Spleen (tissue), 7 donors: ENCODE results near the gene BHMT.

Experiments used
- CTCF ChIP-seq, 11 experiments: fragments of 200-600 bp in 7 of 11; fragments of 450-650 bp in 4 of 11; sonication (generic) in 4 of 11; IDR thresholded peaks in 8 of 11; conservative IDR thresholded peaks in 3 of 11; 1 replicate in 7 of 11; 2 replicates in 4 of 11; pipeline versions ENCODE4 v1.4.0 to v1.8.0; 2016 to 2021; ENCODE audit warnings: antibody characterized with exemption in 11 of 11, inconsistent platforms in 4 of 11, mild to moderate bottlenecking in 1 of 11
- POLR2A ChIP-seq, 3 donors: fragments of 450-650 bp; IDR thresholded peaks; one replicate each; pipeline ENCODE4 v1.5.1; 2017; ENCODE audit warnings: antibody characterized with exemption in 3 of 3, mild to moderate bottlenecking in 1 of 3
- POLR2AphosphoS5 ChIP-seq, 3 donors: sonication (generic); formaldehyde crosslinking; IDR thresholded peaks; one replicate each; pipeline ENCODE4 v1.5.1; 2017; ENCODE audit warnings: antibody characterized with exemption in 3 of 3
- donor health status: DM: no; HTN: no; CAD: no; lungs with moderate emphysema.
- donor health status: DM: no; HTN: no; CAD: no.
- donor health status: DM: no; HTN: no; CAD: no.

GRCh38 chr5:79108086-79108485 is 3.5 kb upstream of the BHMT start:
- no peak for TF ChIP-seq POLR2AphosphoS5 (IDR thresholded peaks at IDR 0.05)
- TF ChIP-seq CTCF (IDR thresholded peaks at IDR 0.05 in 8 of 11, conservative IDR thresholded peaks at IDR 0.05 in 3 of 11) = no peak
- TF ChIP-seq POLR2A (IDR thresholded peaks at IDR 0.05) = no peak
